HUES6 (cell line): Measurements from ENCODE around the gene EXOSC7.

Experiments
- H3K27ac ChIP-seq: 2 replicates; pipeline ENCODE4 v1.7.0; 2013; ENCODE audit warnings: low read depth, mild to moderate bottlenecking, low read length, inconsistent platforms
- H3K27me3 ChIP-seq: 2 replicates; pipeline ENCODE4 v1.6.1; 2013; ENCODE audit warnings: low read length; ENCODE audit not compliant: control insufficient read depth, insufficient read depth
- H3K36me3 ChIP-seq: 2 replicates; pipeline ENCODE4 v1.6.1; 2013; ENCODE audit warnings: low read length; ENCODE audit not compliant: control insufficient read depth, insufficient read depth
- H3K4me1 ChIP-seq: 2 replicates; pipeline ENCODE4 v1.6.1; 2013; ENCODE audit warnings: low read length; ENCODE audit not compliant: control insufficient read depth, insufficient read depth
- H3K4me3 ChIP-seq: 2 replicates; pipeline ENCODE4 v1.5.1; 2013; ENCODE audit warnings: low read depth, low read length
- H3K9ac ChIP-seq: one replicate; pipeline ENCODE4 v1.6.1; 2013; ENCODE audit warnings: mild to moderate bottlenecking, low read length
- H3K9me3 ChIP-seq: 2 replicates; pipeline ENCODE4 v1.6.1; 2013; ENCODE audit warnings: low read depth, low read length; ENCODE audit not compliant: control insufficient read depth, insufficient read depth

The EXOSC7 gene

DNA sequence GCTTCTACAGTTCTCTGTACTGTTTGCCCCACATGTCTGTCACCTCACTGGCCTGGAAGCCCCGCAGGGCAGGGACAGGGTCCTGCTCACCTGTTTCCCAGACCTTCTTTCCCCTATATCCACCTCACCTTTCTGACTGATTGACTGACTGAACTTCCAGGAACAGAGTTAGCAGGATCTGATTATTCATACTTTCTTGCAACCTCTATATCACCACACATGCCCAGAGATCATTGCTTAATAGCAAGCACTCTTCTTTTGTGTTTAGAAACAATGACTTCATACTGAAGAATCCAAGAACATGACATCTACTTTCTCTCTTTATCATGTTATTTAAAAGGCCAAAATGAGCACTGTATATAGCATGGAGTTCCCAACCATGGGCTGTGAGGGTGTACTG is 32.1 kb downstream of the EXOSC7 start:
- H3K36me3 ChIP-seq = peaks cover 84% of the 10 kb centered on the region
- no peaks in the 10 kb centered on the region; the same call in 1 of the 2 replicates for H3K4me1 ChIP-seq
- no peak overlapping the region for H3K4me3 ChIP-seq
- H3K9ac ChIP-seq = no peak overlapping the region
- H3K27ac ChIP-seq = no peak overlapping the region
- H3K27me3 ChIP-seq = no peaks in the 10 kb centered on the region
- peaks cover 9% of the 10 kb centered on the region for H3K9me3 ChIP-seq

DNA sequence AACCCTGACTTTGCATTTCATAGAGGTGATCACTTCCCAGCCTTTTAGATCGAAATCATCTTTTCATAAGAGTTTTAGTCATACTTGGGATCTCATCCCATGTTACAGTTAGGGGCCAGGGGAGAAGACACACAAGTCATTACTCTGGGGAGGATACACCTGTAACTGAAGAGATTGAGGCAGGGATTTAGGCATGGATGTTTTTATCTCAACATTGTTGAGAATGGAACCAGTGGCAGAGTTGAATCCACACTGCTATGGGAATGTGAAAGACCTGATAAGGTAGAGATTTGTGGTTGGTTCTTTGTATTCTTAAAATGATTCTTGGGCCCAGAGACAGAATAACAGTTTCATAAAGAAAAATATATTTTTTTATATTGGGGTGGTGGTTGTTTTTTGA is 33.8 kb downstream of the EXOSC7 start:
- no peaks in the 10 kb centered on the region; the same call in 1 of the 2 replicates for H3K4me1 ChIP-seq
- H3K9ac ChIP-seq = no peak overlapping the region
- H3K27ac ChIP-seq = no peak overlapping the region
- peaks cover 4% of the 10 kb centered on the region; the same call in 1 of the 2 replicates for H3K9me3 ChIP-seq
- H3K4me3 ChIP-seq = no peak overlapping the region
- H3K36me3 ChIP-seq = peaks cover 76% of the 10 kb centered on the region
- H3K27me3 ChIP-seq = no peaks in the 10 kb centered on the region

DNA sequence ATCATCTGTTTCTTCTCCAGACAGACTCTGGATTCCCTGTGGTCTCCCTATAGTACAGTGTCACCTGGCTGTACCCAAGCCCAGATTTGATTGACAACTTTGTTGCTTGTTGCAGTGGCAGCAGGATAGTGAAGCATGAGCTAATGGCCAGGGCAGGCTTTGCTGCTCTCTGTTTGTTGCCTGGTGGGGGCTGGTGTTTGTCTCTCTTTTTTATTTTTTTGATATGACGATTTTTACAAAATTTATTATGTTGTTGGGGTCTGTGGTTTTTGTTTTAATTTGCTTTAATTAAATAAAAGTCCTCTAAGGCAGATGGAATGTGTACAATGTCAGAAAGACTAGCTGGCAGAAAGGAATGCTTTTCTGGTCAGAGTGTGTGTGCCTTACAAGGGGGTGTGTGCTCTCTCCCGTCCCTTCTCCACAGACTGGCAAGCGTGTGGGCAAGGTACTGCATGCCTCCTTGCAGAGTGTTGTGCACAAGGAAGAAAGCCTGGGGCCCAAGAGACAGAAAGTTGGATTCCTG is 34.8 kb downstream of the EXOSC7 start:
- H3K36me3 ChIP-seq = peaks cover 72% of the 10 kb centered on the region
- H3K9ac ChIP-seq = no peak overlapping the region
- H3K4me3 ChIP-seq = no peak overlapping the region
- H3K9me3 ChIP-seq = no peaks in the 10 kb centered on the region
- H3K4me1 ChIP-seq = peaks cover 5% of the 10 kb centered on the region
- H3K27ac ChIP-seq = peak overlapping the region; percentile 31; the same call in 1 of the 2 replicates
- H3K27me3 ChIP-seq = no peaks in the 10 kb centered on the region

DNA sequence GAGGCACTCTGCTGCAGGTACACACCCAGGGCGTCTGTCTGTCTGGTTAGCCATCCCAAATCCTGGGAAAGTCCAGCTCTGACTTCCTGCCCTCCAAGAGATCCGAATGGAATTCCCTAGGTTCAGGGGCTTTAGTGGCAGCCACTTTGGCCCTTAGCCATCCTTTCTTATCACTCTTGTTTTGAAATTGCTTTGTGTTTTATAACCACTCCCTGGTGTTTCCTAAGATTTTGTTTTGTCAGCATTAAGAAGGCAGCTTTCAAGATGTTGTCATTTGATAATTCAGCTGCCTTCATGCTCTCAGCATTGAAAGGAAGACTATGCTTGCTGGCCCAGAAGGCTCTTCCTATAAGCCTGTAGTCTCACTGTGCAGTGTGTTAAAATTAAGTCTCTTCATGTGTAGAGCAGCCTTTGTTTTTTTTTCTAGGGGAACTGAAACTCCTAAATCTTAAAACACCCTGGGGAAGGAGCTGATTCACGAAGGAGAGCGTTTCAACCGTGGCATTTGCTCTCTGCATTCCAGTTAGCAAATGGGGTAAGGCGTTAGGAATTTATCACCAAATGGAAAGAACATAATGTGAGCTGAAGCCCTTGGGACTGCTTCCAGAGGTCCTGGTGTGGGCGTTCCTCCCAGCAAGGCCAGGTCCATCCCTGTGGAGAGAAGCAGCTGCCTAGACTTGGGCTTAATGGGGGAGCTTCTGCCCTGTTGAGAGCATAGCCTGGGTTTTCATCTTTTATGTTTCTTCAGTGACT is 35.9 kb downstream of the EXOSC7 start:
- Histone ChIP-seq H3K27ac (peak overlapping the region; percentile 31; the same call in 1 of the 2 replicates), H3K9ac (peak overlapping the region; percentile 1)

DNA sequence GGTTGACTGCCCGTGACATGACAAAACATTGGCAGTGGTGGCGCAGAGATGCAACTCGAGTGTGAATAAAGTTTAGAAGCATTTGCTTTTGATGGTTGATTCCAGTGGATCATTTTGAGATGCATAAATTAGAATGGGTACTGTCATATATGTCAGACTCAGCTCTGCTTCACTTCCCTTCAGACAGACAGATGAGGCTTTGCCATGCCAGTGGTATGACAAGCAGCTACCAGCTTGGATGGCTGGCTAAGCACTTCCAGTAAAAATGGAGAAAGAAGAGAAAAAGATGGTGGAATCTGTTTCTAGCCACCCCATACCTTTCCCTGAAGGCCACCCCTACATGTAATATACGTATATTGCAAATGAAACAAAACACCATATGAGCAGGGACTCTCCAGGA is 36.5 kb downstream of the EXOSC7 start:
- Histone ChIP-seq H3K27ac (no peak overlapping the region), H3K27me3 (no peaks in the 10 kb centered on the region), H3K36me3 (peaks cover 63% of the 10 kb centered on the region), H3K4me3 (no peak overlapping the region), H3K9me3 (no peaks in the 10 kb centered on the region), H3K4me1 (peaks cover 18% of the 10 kb centered on the region), H3K9ac (no peak overlapping the region)

More for the DNA sequence above, 35.9 kb downstream of the EXOSC7 start:
- Histone ChIP-seq H3K4me3 (no peak overlapping the region), H3K4me1 (peaks cover 15% of the 10 kb centered on the region), H3K9me3 (no peaks in the 10 kb centered on the region), H3K36me3 (peaks cover 69% of the 10 kb centered on the region), H3K27me3 (no peaks in the 10 kb centered on the region)

DNA sequence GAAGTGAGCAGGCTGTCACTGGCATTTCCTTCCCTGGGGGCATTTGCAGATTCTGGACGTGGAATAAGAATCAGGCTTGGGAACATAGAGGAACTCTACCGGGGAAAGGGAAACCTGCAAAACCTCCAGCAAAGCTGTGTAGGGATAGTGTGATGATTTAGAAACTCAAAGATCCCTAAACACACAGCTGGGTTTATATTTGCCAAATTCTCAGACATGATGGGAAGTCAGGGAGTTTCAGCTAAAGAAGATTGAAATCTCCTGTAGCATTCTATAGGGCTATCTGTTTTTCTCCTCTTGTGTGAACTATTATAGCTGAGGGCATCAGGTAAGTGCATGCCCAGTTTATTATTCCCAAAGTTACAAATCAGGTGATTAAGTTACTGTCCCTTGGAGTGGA is 40.9 kb downstream of the EXOSC7 start:
- no peaks in the 10 kb centered on the region for H3K27me3 ChIP-seq
- H3K9ac ChIP-seq = no peak overlapping the region
- no peak overlapping the region for H3K4me3 ChIP-seq
- H3K4me1 ChIP-seq = peaks cover 18% of the 10 kb centered on the region
- H3K36me3 ChIP-seq = peaks cover 26% of the 10 kb centered on the region
- H3K9me3 ChIP-seq = no peaks in the 10 kb centered on the region
- no peak overlapping the region for H3K27ac ChIP-seq

DNA sequence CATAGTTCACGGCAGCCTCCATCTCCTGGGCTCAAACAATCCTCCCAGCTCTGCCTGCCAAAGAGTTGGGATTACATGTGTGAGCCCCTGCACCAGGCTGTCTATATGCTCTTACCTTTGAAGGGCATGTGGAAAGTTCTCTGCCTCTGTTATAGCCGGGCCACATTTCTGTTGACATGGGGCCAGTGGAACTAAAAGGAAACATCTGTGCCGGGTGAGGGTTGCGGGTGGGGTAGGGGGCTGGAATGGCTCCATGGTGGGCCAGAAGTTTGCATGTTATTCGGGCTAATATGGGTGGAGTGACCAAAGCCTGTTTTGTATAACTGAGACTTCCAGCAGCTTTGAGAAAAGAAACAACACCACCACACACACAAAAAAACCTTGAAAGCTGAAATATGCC is 41.8 kb downstream of the EXOSC7 start:
- Histone ChIP-seq H3K27me3 (no peaks in the 10 kb centered on the region), H3K4me1 (peaks cover 18% of the 10 kb centered on the region), H3K4me3 (no peak overlapping the region)

DNA sequence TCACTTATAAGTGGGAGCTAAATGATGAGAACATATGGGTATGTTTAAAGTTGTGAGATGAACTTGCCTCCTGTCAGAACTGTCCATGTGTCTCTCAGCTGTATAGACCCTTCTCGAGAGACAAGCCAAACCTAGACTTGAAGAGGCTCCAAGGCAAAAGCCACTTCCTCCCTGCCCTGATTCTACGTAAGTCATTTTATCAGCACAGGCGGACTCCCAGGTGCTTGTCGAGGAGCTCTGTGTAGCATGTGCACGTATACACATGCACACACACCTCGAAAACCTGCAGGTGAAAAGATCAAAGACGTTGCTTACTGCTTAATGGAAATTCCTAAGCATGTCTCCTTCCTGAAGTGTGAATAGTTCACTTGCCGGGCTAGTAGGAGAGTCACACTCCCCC is 44.5 kb downstream of the EXOSC7 start:
- Histone ChIP-seq H3K27me3 (no peaks in the 10 kb centered on the region), H3K4me1 (peaks cover 16% of the 10 kb centered on the region), H3K4me3 (no peak overlapping the region), H3K27ac (no peak overlapping the region), H3K36me3 (no peaks in the 10 kb centered on the region), H3K9ac (no peak overlapping the region), H3K9me3 (no peaks in the 10 kb centered on the region)

More for the DNA sequence above, 41.8 kb downstream of the EXOSC7 start:
- Histone ChIP-seq H3K9me3 (no peaks in the 10 kb centered on the region), H3K9ac (no peak overlapping the region), H3K27ac (no peak overlapping the region), H3K36me3 (peaks cover 17% of the 10 kb centered on the region)

DNA sequence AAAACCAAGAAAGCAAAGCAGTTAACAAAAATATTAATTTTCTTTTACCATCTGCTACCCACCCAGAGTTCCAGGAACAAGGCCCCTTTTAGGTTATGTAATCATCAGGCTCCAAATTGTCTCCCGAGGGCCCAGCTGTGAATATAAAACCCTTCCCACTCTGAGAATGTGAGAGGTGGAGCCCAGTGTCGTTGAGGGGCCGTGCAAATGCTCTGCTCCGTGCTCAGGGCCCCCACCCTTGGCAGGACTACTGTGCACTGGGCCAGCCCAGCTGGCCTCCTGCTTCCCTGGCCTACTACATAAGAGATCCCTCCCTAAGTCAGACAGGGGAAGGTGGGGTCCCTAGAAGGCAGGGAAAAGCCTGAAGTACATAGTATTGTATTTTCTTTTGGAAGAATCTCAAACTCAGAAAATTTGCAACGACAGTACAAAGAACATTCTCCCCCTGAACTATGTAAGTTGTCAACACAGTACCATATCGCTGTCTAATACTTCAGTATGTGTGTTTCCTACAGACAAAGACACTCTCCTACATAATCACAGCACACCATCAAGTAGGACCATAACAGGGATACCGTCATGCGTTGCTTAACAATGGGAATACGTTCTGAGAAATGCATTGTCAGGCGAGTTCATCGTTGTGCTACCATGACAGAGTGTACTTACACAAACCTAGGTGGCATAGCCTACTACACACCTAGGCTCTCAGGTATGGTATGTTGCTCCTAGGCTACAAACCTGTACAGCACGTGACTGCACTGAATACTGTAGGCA is 45.7 kb downstream of the EXOSC7 start:
- peaks cover 5% of the 10 kb centered on the region; the same call in 1 of the 2 replicates for H3K4me1 ChIP-seq
- no peaks in the 10 kb centered on the region for H3K36me3 ChIP-seq
- H3K9me3 ChIP-seq = no peaks in the 10 kb centered on the region
- H3K9ac ChIP-seq = no peak overlapping the region
- no peak overlapping the region for H3K27ac ChIP-seq
- no peaks in the 10 kb centered on the region for H3K27me3 ChIP-seq
- H3K4me3 ChIP-seq = no peak overlapping the region

DNA sequence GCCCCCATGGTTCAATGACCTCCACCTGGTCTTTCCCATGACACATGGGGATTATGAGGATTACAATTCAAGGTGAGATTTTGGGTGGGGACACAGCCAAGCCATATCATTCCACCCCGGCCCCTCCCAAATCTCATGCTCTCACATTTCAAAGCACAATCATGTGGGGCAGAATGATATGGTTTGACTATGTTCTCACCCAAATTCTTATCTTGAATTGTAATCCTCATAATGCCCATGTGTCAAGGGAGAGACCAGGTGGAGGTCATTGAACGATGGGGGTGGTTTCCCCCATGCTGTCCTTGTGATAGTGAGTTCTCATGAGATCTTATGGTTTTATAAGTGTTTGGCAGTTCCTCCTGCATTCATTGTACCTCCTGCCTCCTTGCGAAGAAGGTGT is 47.6 kb downstream of the EXOSC7 start:
- Histone ChIP-seq H3K4me1 (no peaks in the 10 kb centered on the region; the same call in 1 of the 2 replicates), H3K27ac (no peak overlapping the region), H3K36me3 (no peaks in the 10 kb centered on the region), H3K4me3 (no peak overlapping the region), H3K9me3 (no peaks in the 10 kb centered on the region), H3K27me3 (no peaks in the 10 kb centered on the region), H3K9ac (no peak overlapping the region)
